Fibroblast of lung (primary cell): ENCODE data around the gene NOP14. TPM values are rescaled to one million over a fixed set of nuclear protein-coding genes. Genes with fewer than 3 reads are reported as not detected.
"Not testable (repeated sequence)": the region's sequence is repeated elsewhere in the genome, so short reads cannot be mapped to it uniquely, and the experiment has no call there.

Experiments used
- DNase-seq, 2 donors: peaks; one replicate each; pipeline versions ENCODE4 v3.0.0 to v3.0.0-alpha.2; 2010; ENCODE audit warnings: low read depth in 2 of 2
- H2AFZ ChIP-seq: 2 replicates; pipeline ENCODE4 v1.5.1; 2012; ENCODE audit warnings: low read length, control low read depth, inconsistent platforms
- H3K27ac ChIP-seq: 2 replicates; pipeline ENCODE4 v1.5.1; 2011; ENCODE audit warnings: low read length, control low read depth; ENCODE audit not compliant: insufficient read depth
- H3K27me3 ChIP-seq: 2 replicates; pipeline ENCODE4 v1.5.1; 2011; ENCODE audit warnings: mild to moderate bottlenecking, low read length; ENCODE audit not compliant: control insufficient read depth, insufficient read depth
- H3K36me3 ChIP-seq: 2 replicates; pipeline ENCODE4 v1.5.1; 2011; ENCODE audit warnings: low read length; ENCODE audit not compliant: control insufficient read depth, insufficient read depth
- H3K4me1 ChIP-seq: 2 replicates; pipeline ENCODE4 v1.5.1; 2011; ENCODE audit warnings: low read length; ENCODE audit not compliant: control insufficient read depth, insufficient read depth; ENCODE audit errors: extremely low read depth
- H3K4me2 ChIP-seq: 2 replicates; pipeline ENCODE4 v1.5.1; 2011; ENCODE audit warnings: low read length, control low read depth; ENCODE audit not compliant: insufficient read depth; ENCODE audit errors: extremely low read depth
- H3K4me3 ChIP-seq, 4 experiments: fragments of 200-600 bp in 1 of 4; sonication (generic) in 1 of 4; replicated peaks in 1 of 4; 2 replicates each; pipeline ENCODE4 v1.5.1; 2011 to 2016; ENCODE audit warnings: low read length in 4 of 4, low read depth in 3 of 4, mild to moderate bottlenecking in 3 of 4, control low read depth in 2 of 4, inconsistent platforms in 1 of 4, mixed read lengths in 1 of 4; ENCODE audit not compliant: insufficient read depth in 1 of 4; ENCODE audit errors: control extremely low read depth in 1 of 4
- H3K79me2 ChIP-seq: 2 replicates; pipeline ENCODE4 v1.5.1; 2012; ENCODE audit warnings: mild to moderate bottlenecking, low read length, inconsistent platforms; ENCODE audit not compliant: control insufficient read depth, insufficient read depth
- H3K9ac ChIP-seq: 2 replicates; pipeline ENCODE4 v1.5.1; 2011; ENCODE audit warnings: mild to moderate bottlenecking, low read length, control low read depth; ENCODE audit not compliant: insufficient read depth
- H3K9me3 ChIP-seq: 2 replicates; pipeline ENCODE4 v1.5.1; 2012; ENCODE audit warnings: low read depth, low read length; ENCODE audit not compliant: control insufficient read depth, insufficient read depth
- H4K20me1 ChIP-seq: 2 replicates; pipeline ENCODE4 v1.5.1; 2011; ENCODE audit warnings: low read length; ENCODE audit not compliant: control insufficient read depth, insufficient read depth; ENCODE audit errors: extremely low read depth
- CTCF ChIP-seq, 2 donors: IDR thresholded peaks in 1 of 2; conservative IDR thresholded peaks in 1 of 2; 1 replicate in 1 of 2; 2 replicates in 1 of 2; pipeline ENCODE4 v1.5.1; 2011 to 2012; ENCODE audit warnings: low read length in 2 of 2, control low read depth in 1 of 2, inconsistent platforms in 1 of 2, low read depth in 1 of 2, mild to moderate bottlenecking in 1 of 2
- EZH2 ChIP-seq: IDR thresholded peaks from 2 replicates; pipeline ENCODE4 v1.5.1; 2012; ENCODE audit warnings: low read length, control low read depth, mild to moderate bottlenecking; ENCODE audit errors: missing control alignments
- polyA plus RNA-seq, 2 donors: library from polyadenylated mRNA; depleted of rRNA in 1 of 2; stranded (reverse) in 1 of 2; unstranded in 1 of 2; fragments of >200 nt; gene quantifications; 2 replicates each; pipeline ENCODE4 v1.2.1, GENCODE V29; 2011 to 2012; ENCODE audit warnings: missing spikeins in 1 of 2
- total RNA-seq: library from RNA; depleted of rRNA; stranded (reverse); fragments of >200 nt; gene quantifications from 2 replicates; pipeline ENCODE4 v1.2.1, GENCODE V29; 2014

NOP14 gene
- total and polyA plus RNA-seq, 2 donors (not counting 1 experiment from before 2014, with no cell fraction given): 13.1 to 16.7 TPM

- no peak for DNase-seq
- Histone ChIP-seq H3K27ac (peak overlapping the region; percentile 4), H3K9ac (no peak overlapping the region), H3K4me1 (peaks cover 4% of the 10 kb centered on the region), H2AFZ (no peak overlapping the region), H3K36me3 (peaks cover 7% of the 10 kb centered on the region), H3K27me3 (no peaks in the 10 kb centered on the region), H3K4me3 (peak overlapping the region; percentile 87 to 97 (median 90)), H3K9me3 (no peaks in the 10 kb centered on the region), H4K20me1 (no peaks in the 10 kb centered on the region), H3K4me2 (peak overlapping the region; percentile 81), H3K79me2 (peaks cover 49% of the 10 kb centered on the region)
- no peak for TF ChIP-seq CTCF (conservative IDR thresholded peaks at IDR 0.05 in 1 of 2, IDR thresholded peaks at IDR 0.05 in 1 of 2; ENCODE audit: low read depth in 1 of 2, low read length in 2 of 2)
- TF ChIP-seq EZH2: no peak
Measured at GRCh38 chr4:2961421-2961810, 1.8 kb downstream of the NOP14 start.

GRCh38 chr4:2960450-2960849, 2.8 kb downstream of the NOP14 start:
- not testable (repeated sequence) for H3K27ac ChIP-seq, H3K4me2 ChIP-seq, H2AFZ ChIP-seq, H4K20me1 ChIP-seq, H3K9me3 ChIP-seq, H3K4me1 ChIP-seq, H3K27me3 ChIP-seq, H3K9ac ChIP-seq, DNase-seq, H3K4me3 ChIP-seq
- Histone ChIP-seq H3K36me3 (peaks cover 14% of the 10 kb centered on the region), H3K79me2 (peaks cover 53% of the 10 kb centered on the region)

GRCh38 chr4:2958446-2958845, 4.8 kb downstream of the NOP14 start:
- Histone ChIP-seq H3K9me3 (no peaks in the 10 kb centered on the region), H3K4me2 (no peak overlapping the region), H3K4me3 (no peak overlapping the region), H3K27me3 (no peaks in the 10 kb centered on the region), H2AFZ (no peak overlapping the region), H3K79me2 (peaks cover 52% of the 10 kb centered on the region), H3K27ac (no peak overlapping the region), H3K9ac (no peak overlapping the region), H3K4me1 (peaks cover 4% of the 10 kb centered on the region), H3K36me3 (peaks cover 14% of the 10 kb centered on the region), H4K20me1 (no peaks in the 10 kb centered on the region)
- no peak for TF ChIP-seq EZH2
- TF ChIP-seq CTCF (conservative IDR thresholded peaks at IDR 0.05 in 1 of 2, IDR thresholded peaks at IDR 0.05 in 1 of 2; ENCODE audit: low read depth in 1 of 2, low read length in 2 of 2): no peak
- peak; percentile 29 to 84 for DNase-seq

- not testable (repeated sequence) for H4K20me1 ChIP-seq, H3K4me2 ChIP-seq, H3K27ac ChIP-seq, DNase-seq, H3K4me3 ChIP-seq, H3K4me1 ChIP-seq, H2AFZ ChIP-seq, H3K9me3 ChIP-seq, H3K27me3 ChIP-seq, H3K9ac ChIP-seq
- H3K36me3 ChIP-seq: peaks cover 20% of the 10 kb centered on the region
- peaks cover 32% of the 10 kb centered on the region for H3K79me2 ChIP-seq
Measured at GRCh38 chr4:2955186-2956044, 7.8 kb downstream of the NOP14 start.
